CD4-positive, alpha-beta T cell (primary cell): ENCODE measurements around the gene RPS14. TPM values are rescaled to one million over a fixed set of nuclear protein-coding genes. Genes with fewer than 3 reads are reported as not detected.

Source experiments
- ATAC-seq: fragments of 200-7000 bp; cut with Tn5 transposase; one replicate; pipeline ENCODE4 v1.10.0; 2022; ENCODE audit warnings: mild to moderate bottlenecking; ENCODE audit not compliant: poor library complexity
- CTCF ChIA-PET: fragments of 350-600 bp; sonication (Branson Sonifier 250); formaldehyde crosslinking; loops from one replicate; lab custom pipeline; 2021; ENCODE audit warnings: antibody characterized with exemption, inconsistent platforms; lab: Charles Lee
- POLR2A ChIA-PET: fragments of 350-600 bp; sonication (Branson Sonifier 250); formaldehyde crosslinking; loops from one replicate; lab custom pipeline; 2021; ENCODE audit warnings: antibody characterized with exemption, inconsistent platforms; lab: Charles Lee
- DNase-seq, 14 experiments: peaks; one replicate each; pipeline ENCODE4 v3.0.0-alpha.2; 2013 to 2020; ENCODE audit warnings: mixed read lengths in 2 of 14
- H3K27ac ChIP-seq, 2 donors: one replicate each; pipeline versions ENCODE4 v1.5.1 to v1.7.0; 2013; ENCODE audit warnings: low read length in 2 of 2, low read depth in 1 of 2, mild to moderate bottlenecking in 1 of 2
- H3K27me3 ChIP-seq, 2 experiments: 1 replicate in 1 of 2; 2 replicates in 1 of 2; pipeline versions ENCODE4 v1.6.1 to v1.7.0; 2013; ENCODE audit warnings: low read length in 2 of 2, control low read depth in 1 of 2, mild to moderate bottlenecking in 1 of 2, moderate library complexity in 1 of 2; ENCODE audit not compliant: insufficient read depth in 2 of 2, control insufficient read depth in 1 of 2
- H3K36me3 ChIP-seq: one replicate; pipeline ENCODE4 v1.6.1; 2013; ENCODE audit warnings: low read length, control low read depth; ENCODE audit not compliant: insufficient read depth
- H3K4me1 ChIP-seq: one replicate; pipeline ENCODE4 v1.6.1; 2013; ENCODE audit warnings: low read length, control low read depth; ENCODE audit not compliant: insufficient read depth
- H3K4me3 ChIP-seq: one replicate; pipeline ENCODE4 v1.5.1; 2013; ENCODE audit warnings: mild to moderate bottlenecking, low read length, moderate library complexity
- H3K9me3 ChIP-seq, 2 experiments: 1 replicate in 1 of 2; 2 replicates in 1 of 2; pipeline versions ENCODE4 v1.6.1 to v1.7.0; 2013; ENCODE audit warnings: low read length in 2 of 2, mild to moderate bottlenecking in 2 of 2, control low read depth in 1 of 2, moderate library complexity in 1 of 2; ENCODE audit not compliant: control insufficient read depth in 1 of 2, insufficient read depth in 1 of 2
- H3K27ac Mint-ChIP-seq: one replicate; pipeline ENCODE4 v1.8.0; 2020; ENCODE audit warnings: mixed read lengths
- H3K27me3 Mint-ChIP-seq: one replicate; pipeline ENCODE4 v1.8.0; 2021; ENCODE audit warnings: mixed read lengths
- H3K36me3 Mint-ChIP-seq: one replicate; pipeline ENCODE4 v1.8.0; 2021; ENCODE audit warnings: low read depth, mixed read lengths
- H3K4me1 Mint-ChIP-seq: one replicate; pipeline ENCODE4 v1.8.0; 2021; ENCODE audit warnings: low read depth, mixed read lengths
- H3K4me3 Mint-ChIP-seq: one replicate; pipeline ENCODE4 v1.8.0; 2020; ENCODE audit warnings: mild to moderate bottlenecking, mixed read lengths
- H3K9me3 Mint-ChIP-seq: one replicate; pipeline ENCODE4 v1.8.0; 2020; ENCODE audit warnings: mixed read lengths
- intact Hi-C, 2 experiments: fragments of 100-400 bp; cut with DNase I in 1 of 2; cut with micrococcal nuclease in 1 of 2; formaldehyde crosslinking; loops; one replicate each; pipeline versions ENCODE4 v1.15.1 to v1.9.0; 2023 to 2025; cut with DNase I, micrococcal nuclease
- total RNA-seq, 174 experiments: library from RNA in 2 of 174; stranded (reverse) in 2 of 174; gene quantifications; one replicate each; pipeline ENCODE4 v1.2.3 and lab custom pipeline; 2021 to 2026
- TF ChIP-seq, protein P1 (sequence below): fragments of 200-600 bp; IDR thresholded peaks from one replicate; pipeline ENCODE4 v1.8.0; 2022; ENCODE audit warnings: antibody characterized with exemption, mild to moderate bottlenecking

The RPS14 gene
- total RNA-seq, 2 experiments from 2014 or later: 5,224 to 5,317 TPM

DNA sequence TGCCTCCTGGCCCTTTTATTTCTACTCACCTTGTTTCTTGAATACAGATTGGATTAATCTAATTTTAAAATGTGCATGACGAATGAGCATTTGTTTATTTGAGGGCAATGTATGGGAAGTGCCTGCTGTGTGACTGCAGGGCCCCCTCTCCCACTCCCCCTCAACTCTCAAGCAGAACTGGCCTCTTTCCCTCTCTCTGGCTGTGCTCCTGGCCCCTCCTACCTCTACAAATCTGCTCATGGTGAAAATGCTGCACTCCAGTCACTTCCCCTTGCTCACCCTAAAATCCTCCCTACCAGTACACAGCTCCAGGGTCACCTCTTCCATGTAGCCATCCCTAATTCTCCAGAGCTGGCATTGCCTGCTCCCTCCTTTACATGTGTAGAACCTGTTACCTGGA is 41.2 kb upstream of the RPS14 start:
- H3K27ac Mint-ChIP-seq: no peak overlapping the region
- peaks cover 9% of the 10 kb centered on the region for H3K4me1 ChIP-seq
- CTCF ChIA-PET: no interaction called here

DNA sequence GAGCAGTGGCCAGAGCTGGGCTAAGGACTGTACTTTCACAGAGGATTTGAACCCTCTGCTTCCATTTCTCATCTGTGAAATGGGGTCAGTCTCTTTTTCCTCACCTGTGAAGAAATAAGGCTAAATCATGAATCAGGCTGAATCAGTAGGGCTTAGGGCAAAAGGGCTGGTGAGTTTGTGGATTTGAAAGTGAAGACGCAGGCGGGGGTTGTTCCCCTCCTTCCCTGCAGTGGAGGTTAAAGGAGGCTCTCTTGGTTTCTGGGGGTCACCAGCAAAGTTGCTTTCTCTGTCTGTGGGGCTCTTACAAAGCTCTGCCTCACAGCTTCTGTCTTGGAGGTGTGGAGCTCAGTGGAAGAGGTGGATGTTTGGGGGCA is 40.7 kb upstream of the RPS14 start:
- Mint-ChIP-seq H3K36me3 (no peaks in the 10 kb centered on the region), H3K27ac (no peak overlapping the region), H3K27me3 (peaks cover 15% of the 10 kb centered on the region), H3K9me3 (no peaks in the 10 kb centered on the region), H3K4me3 (no peak overlapping the region), H3K4me1 (peaks cover 6% of the 10 kb centered on the region)
- Histone ChIP-seq H3K9me3 (peaks cover 0 to 4% of the 10 kb centered on the region in 2 experiments), H3K4me3 (no peak overlapping the region), H3K36me3 (no peaks in the 10 kb centered on the region), H3K4me1 (peaks cover 12% of the 10 kb centered on the region), H3K27me3 (peaks cover 0 to 2% of the 10 kb centered on the region in 2 experiments), H3K27ac (no peak overlapping the region)
- no peak for DNase-seq
- intact Hi-C loops: no loop called here
- CTCF ChIA-PET: no interaction called here
- no peak for ATAC-seq
- POLR2A ChIA-PET: interaction anchor here (1.0 kb wide), 1 partner anchor 11 kb away, joined by 3 read pairs; no protein-coding TSS in a partner anchor
- TF ChIP-seq, protein P1, sequence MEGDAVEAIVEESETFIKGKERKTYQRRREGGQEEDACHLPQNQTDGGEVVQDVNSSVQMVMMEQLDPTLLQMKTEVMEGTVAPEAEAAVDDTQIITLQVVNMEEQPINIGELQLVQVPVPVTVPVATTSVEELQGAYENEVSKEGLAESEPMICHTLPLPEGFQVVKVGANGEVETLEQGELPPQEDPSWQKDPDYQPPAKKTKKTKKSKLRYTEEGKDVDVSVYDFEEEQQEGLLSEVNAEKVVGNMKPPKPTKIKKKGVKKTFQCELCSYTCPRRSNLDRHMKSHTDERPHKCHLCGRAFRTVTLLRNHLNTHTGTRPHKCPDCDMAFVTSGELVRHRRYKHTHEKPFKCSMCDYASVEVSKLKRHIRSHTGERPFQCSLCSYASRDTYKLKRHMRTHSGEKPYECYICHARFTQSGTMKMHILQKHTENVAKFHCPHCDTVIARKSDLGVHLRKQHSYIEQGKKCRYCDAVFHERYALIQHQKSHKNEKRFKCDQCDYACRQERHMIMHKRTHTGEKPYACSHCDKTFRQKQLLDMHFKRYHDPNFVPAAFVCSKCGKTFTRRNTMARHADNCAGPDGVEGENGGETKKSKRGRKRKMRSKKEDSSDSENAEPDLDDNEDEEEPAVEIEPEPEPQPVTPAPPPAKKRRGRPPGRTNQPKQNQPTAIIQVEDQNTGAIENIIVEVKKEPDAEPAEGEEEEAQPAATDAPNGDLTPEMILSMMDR: no peak

More for the DNA sequence above, 41.2 kb upstream of the RPS14 start:
- Mint-ChIP-seq H3K4me3 (no peak overlapping the region), H3K36me3 (no peaks in the 10 kb centered on the region), H3K4me1 (peaks cover 6% of the 10 kb centered on the region), H3K27me3 (peaks cover 15% of the 10 kb centered on the region), H3K9me3 (no peaks in the 10 kb centered on the region)
- H3K27ac ChIP-seq: no peak overlapping the region
- H3K36me3 ChIP-seq: no peaks in the 10 kb centered on the region
- peaks cover 0 to 2% of the 10 kb centered on the region in 2 experiments for H3K27me3 ChIP-seq
- DNase-seq (no peak), ATAC-seq (no peak)
- TF ChIP-seq, protein P1: no peak
- H3K4me3 ChIP-seq: no peak overlapping the region
- POLR2A ChIA-PET: interaction anchor here (1.0 kb wide), 1 partner anchor 11 kb away, joined by 3 read pairs; no protein-coding TSS in a partner anchor
- intact Hi-C loops: no loop called here
- H3K9me3 ChIP-seq: no peaks in the 10 kb centered on the region

DNA sequence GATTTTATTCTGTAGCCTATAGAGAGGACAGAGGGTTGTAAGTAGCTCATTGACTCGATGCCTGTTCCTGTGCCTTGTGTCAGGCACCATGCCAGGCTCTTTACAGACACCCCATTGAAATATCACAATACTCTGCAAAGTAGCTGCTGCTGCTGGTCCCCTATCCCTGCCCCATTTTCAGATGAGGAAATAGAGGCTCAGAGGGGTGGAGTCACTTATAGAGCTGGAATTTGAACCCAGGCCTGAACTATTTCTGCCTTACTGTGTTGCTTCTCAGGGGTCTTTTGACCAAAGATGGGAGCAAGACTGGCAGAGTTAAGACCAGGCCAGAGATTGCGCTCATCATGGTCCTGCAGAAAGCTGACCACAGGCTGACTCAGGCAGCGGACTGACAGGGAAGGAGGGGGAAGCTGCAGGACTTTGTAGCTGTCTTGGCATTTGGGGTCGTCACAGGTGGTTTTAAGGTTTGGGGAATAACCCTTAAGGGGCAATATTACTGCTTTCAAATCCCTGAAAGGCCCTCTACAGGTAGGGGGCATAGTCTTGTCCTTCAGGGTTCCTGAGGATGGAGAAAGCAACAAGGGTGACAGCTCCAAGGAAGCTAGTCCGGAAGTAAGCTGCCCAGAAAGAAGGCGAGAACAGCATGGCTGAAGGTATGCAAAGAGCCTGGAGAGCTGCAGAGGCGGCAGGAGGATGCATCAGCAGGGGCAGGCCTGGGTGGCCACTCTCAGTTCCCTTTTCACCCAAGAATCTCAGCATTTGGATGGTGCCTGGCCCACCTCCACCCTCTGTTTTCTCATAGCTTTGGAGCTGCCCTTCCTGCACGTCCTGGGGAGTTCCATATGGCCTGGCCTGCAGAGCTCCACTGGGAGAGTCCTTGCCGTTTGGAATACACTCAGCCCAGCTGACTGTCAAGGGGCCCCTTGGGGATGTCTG is 40.1 kb upstream of the RPS14 start:
- Mint-ChIP-seq H3K36me3 (no peaks in the 10 kb centered on the region), H3K27ac (no peak overlapping the region), H3K4me3 (no peak overlapping the region), H3K4me1 (peaks cover 11% of the 10 kb centered on the region), H3K9me3 (no peaks in the 10 kb centered on the region), H3K27me3 (peaks cover 21% of the 10 kb centered on the region)
- Histone ChIP-seq H3K9me3 (peaks cover 0 to 6% of the 10 kb centered on the region in 2 experiments), H3K4me3 (no peak overlapping the region), H3K27ac (no peak overlapping the region), H3K27me3 (peaks cover 0 to 2% of the 10 kb centered on the region in 2 experiments), H3K4me1 (peaks cover 14% of the 10 kb centered on the region), H3K36me3 (no peaks in the 10 kb centered on the region)
- intact Hi-C loops: no loop called here
- ChIA-PET CTCF (interaction anchor here (1.4 kb wide), 1 partner anchor 53 kb away, joined by 3 read pairs; no protein-coding TSS in a partner anchor), POLR2A (no interaction called here)
- TF ChIP-seq, protein P1: no peak
- peak in 2 of 14 experiments; percentile 36 to 42 for DNase-seq
- ATAC-seq: no peak
